Osteocyte (in vitro differentiated cells): ENCODE results near the gene RAD51B. TPM values are rescaled to one million over a fixed set of nuclear protein-coding genes. Genes with fewer than 3 reads are reported as not detected.
A peak's percentile ranks its signal among the peaks of the same experiment; 100 is the strongest.

Experiments used
- DNase-seq: peaks from one replicate; pipeline ENCODE4 v3.0.0; 2021; ENCODE audit warnings: mixed read lengths; ENCODE audit not compliant: unreplicated experiment; ENCODE audit errors: extremely low spot score
- H3K27ac Mint-ChIP-seq: one replicate; pipeline ENCODE4 v1.8.0; 2021; ENCODE audit warnings: mild to moderate bottlenecking, mixed read lengths; ENCODE audit not compliant: unreplicated experiment
- H3K27me3 Mint-ChIP-seq: one replicate; pipeline ENCODE4 v1.8.0; 2021; ENCODE audit warnings: mixed read lengths; ENCODE audit not compliant: unreplicated experiment
- H3K36me3 Mint-ChIP-seq: one replicate; pipeline ENCODE4 v1.8.0; 2021; ENCODE audit warnings: mixed read lengths; ENCODE audit not compliant: unreplicated experiment
- H3K4me1 Mint-ChIP-seq: one replicate; pipeline ENCODE4 v1.8.0; 2021; ENCODE audit warnings: mixed read lengths; ENCODE audit not compliant: unreplicated experiment
- H3K4me3 Mint-ChIP-seq: one replicate; pipeline ENCODE4 v1.8.0; 2021; ENCODE audit warnings: mild to moderate bottlenecking, moderate library complexity, mixed read lengths; ENCODE audit not compliant: unreplicated experiment
- H3K9me3 Mint-ChIP-seq: one replicate; pipeline ENCODE4 v1.8.0; 2021; ENCODE audit warnings: mixed read lengths; ENCODE audit not compliant: unreplicated experiment
- CTCF ChIP-seq: fragments of 200-600 bp; sonication (generic); IDR thresholded peaks from 2 replicates; pipeline ENCODE4 v1.5.0; 2021; ENCODE audit warnings: antibody characterized with exemption, mild to moderate bottlenecking, moderate library complexity
- total RNA-seq: library from RNA; stranded (reverse); gene quantifications from 2 replicates; pipeline ENCODE4 v1.2.1, GENCODE V29; 2021

RAD51B gene
- total RNA-seq, 1 donor from 2014 or later = 12.7 TPM

DNA sequence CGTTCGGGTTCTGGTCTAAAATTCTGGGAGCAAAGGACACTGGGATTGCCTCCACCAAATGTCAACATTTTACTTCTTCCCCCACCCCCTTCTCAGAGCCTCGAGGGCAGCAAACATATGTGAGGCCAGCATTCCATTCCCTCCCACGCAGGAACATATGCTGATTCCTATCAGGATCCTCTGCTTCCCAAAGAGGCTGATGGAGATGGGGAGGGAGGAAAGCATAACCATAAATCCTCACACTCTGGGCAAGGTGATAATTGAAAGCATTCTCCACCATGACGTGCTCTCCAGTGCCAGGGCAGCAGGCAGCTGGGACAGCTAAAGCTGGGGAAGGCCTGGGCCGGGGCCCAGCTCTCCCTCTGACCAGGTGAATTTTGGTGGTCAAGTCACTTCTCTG is 578.2 kb downstream of the RAD51B start:
- Mint-ChIP-seq H3K9me3 (no peaks in the 10 kb centered on the region), H3K4me1 (peaks cover 81% of the 10 kb centered on the region), H3K27me3 (no peaks in the 10 kb centered on the region), H3K4me3 (no peak overlapping the region), H3K27ac (peak overlapping the region; percentile 70), H3K36me3 (no peaks in the 10 kb centered on the region)
- TF ChIP-seq CTCF = no peak
- no peak for DNase-seq

- Mint-ChIP-seq H3K4me3 (no peak overlapping the region), H3K27me3 (no peaks in the 10 kb centered on the region), H3K36me3 (no peaks in the 10 kb centered on the region), H3K27ac (peak overlapping the region; percentile 70), H3K4me1 (peaks cover 83% of the 10 kb centered on the region), H3K9me3 (no peaks in the 10 kb centered on the region)
- TF ChIP-seq CTCF = no peak
- no peak for DNase-seq
Measured at GRCh38 chr14:68398370-68398769, 578.8 kb downstream of the RAD51B start.

- no peak for TF ChIP-seq CTCF
- no peak for DNase-seq
- H3K4me3 Mint-ChIP-seq = no peak overlapping the region
- H3K27me3 Mint-ChIP-seq = no peaks in the 10 kb centered on the region
- no peaks in the 10 kb centered on the region for H3K36me3 Mint-ChIP-seq
- H3K4me1 Mint-ChIP-seq = peaks cover 75% of the 10 kb centered on the region
- peak overlapping the region; percentile 68 for H3K27ac Mint-ChIP-seq
- H3K9me3 Mint-ChIP-seq = no peaks in the 10 kb centered on the region
Measured at GRCh38 chr14:68399971-68400370, 580.4 kb downstream of the RAD51B start.

DNA sequence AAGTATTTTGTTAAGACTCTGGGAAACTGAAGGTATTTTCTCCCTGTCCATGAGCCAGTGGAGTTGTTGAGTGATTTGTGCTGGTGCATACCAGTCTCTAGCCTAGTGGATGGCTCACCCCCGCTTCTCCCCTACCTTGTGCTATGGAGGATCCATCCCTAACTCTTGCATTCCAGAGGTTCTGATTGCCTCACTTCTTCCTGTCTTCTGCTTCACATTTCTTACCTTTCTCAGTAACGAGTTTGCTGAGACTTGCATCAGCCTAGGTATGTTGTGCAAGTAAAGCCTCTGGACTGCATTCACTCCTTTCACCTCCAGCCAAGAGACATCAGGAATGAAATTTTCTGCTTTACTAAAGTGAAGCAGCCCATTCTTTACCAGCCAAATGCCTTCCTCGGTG is 581.7 kb downstream of the RAD51B start:
- H3K27me3 Mint-ChIP-seq = no peaks in the 10 kb centered on the region
- no peak overlapping the region for H3K4me3 Mint-ChIP-seq
- peaks cover 63% of the 10 kb centered on the region for H3K4me1 Mint-ChIP-seq
- DNase-seq = no peak
- no peak overlapping the region for H3K27ac Mint-ChIP-seq
- H3K36me3 Mint-ChIP-seq = no peaks in the 10 kb centered on the region
- TF ChIP-seq CTCF = no peak
- no peaks in the 10 kb centered on the region for H3K9me3 Mint-ChIP-seq

- Mint-ChIP-seq H3K27me3 (no peaks in the 10 kb centered on the region), H3K36me3 (no peaks in the 10 kb centered on the region), H3K9me3 (no peaks in the 10 kb centered on the region), H3K4me3 (no peak overlapping the region), H3K27ac (no peak overlapping the region), H3K4me1 (peaks cover 58% of the 10 kb centered on the region)
- no peak for DNase-seq
- no peak for TF ChIP-seq CTCF
Measured at GRCh38 chr14:68401855-68402254, 582.3 kb downstream of the RAD51B start.
